Duodenal mucosa (tissue), 2 donors: ENCODE measurements around the gene SLC25A21.

ENCODE experiments used
- H3K27ac ChIP-seq: one replicate; pipeline ENCODE4 v1.7.0; 2013; ENCODE audit warnings: low read depth, low read length
- H3K27me3 ChIP-seq, 2 donors: one replicate each; pipeline ENCODE4 v1.7.0; 2013; ENCODE audit warnings: low read length in 2 of 2, control low read depth in 1 of 2; ENCODE audit not compliant: insufficient read depth in 2 of 2, control insufficient read depth in 1 of 2
- H3K36me3 ChIP-seq, 2 donors: one replicate each; pipeline ENCODE4 v1.7.0; 2013; ENCODE audit warnings: low read length in 2 of 2, control low read depth in 1 of 2; ENCODE audit not compliant: insufficient read depth in 2 of 2, control insufficient read depth in 1 of 2
- H3K4me1 ChIP-seq, 2 donors: one replicate each; pipeline ENCODE4 v1.7.0; 2013; ENCODE audit warnings: low read length in 2 of 2, control low read depth in 1 of 2; ENCODE audit not compliant: insufficient read depth in 2 of 2, control insufficient read depth in 1 of 2
- H3K4me3 ChIP-seq, 2 donors: one replicate each; pipeline ENCODE4 v1.7.0; 2013; ENCODE audit warnings: low read length in 2 of 2, low read depth in 1 of 2
- H3K9ac ChIP-seq, 2 donors: one replicate each; pipeline ENCODE4 v1.7.0; 2013; ENCODE audit warnings: low read length in 2 of 2, low read depth in 1 of 2
- H3K9me3 ChIP-seq, 2 donors: one replicate each; pipeline ENCODE4 v1.7.0; 2013; ENCODE audit warnings: low read length in 2 of 2, control low read depth in 1 of 2; ENCODE audit not compliant: control insufficient read depth in 1 of 2

Gene SLC25A21

DNA sequence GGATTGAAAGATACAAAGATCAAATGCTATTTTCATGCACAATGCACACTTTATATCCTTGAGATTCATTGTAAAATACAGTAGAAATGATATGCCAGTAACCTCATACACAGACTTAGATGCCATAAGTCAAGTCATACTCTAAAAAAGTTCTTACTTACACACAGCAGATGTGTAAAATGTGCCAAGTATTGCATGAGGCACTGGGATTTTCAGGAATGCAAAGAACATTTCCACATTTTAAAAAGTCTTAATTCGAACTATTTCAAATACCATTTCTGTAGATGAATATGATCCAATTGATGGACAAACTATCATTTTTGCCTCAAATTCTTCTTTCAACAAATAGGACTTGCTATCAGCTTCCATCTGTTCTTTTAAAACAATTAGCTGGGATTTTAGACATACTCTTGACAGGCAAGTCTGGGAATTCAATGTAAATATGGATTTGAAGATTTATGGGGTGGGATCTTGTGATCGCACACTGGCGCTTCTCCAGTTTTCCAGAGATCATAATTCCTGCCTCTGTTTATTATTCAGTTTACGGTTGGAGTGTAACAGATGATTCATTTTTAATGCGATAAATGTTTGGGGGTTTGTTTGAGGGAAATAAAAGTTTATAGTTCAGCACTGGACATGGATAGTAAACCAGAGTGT is 326.9 kb downstream of the SLC25A21 start:
- Histone ChIP-seq H3K27ac (no peak overlapping the region), H3K9me3 (no peaks in the 10 kb centered on the region), H3K4me1 (no peaks in the 10 kb centered on the region), H3K36me3 (no peaks in the 10 kb centered on the region), H3K9ac (no peak overlapping the region), H3K4me3 (no peak overlapping the region), H3K27me3 (no peaks in the 10 kb centered on the region)

DNA sequence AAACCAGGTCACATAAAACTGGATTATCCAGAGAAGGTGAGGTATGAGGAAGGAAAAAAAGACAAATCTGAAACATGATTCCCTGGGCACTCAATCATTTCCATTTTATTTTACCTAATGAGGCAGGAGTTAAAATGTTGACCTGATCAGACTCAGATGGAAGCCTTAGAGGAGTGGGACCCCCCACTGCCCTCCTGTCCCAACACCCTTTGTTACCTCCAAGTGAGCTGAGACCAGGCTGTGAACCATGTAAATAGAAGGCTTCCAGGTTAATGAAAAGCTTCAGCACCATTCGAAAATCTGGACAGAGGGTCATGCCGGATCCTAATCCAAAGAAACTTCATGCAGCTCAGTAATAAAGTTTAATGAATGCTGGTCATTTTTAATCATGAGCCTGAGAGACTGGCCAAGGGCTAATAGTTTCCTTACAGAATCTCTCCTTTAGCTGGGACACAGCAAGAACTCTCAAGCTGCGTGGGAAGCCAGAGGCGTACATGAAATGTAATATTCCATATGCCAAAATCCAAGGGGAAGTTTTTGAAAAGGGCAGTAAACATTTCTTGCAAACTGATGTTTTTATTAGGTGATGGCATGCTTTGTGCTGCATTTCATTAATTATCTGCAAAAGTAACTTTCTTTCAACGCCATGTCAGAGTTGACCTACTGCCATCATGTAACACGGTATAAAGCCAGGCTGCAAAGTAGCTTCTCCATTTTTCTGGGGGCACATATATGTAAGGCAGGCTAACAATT is 327.8 kb downstream of the SLC25A21 start:
- no peaks in the 10 kb centered on the region for H3K9me3 ChIP-seq
- no peak overlapping the region for H3K27ac ChIP-seq
- H3K27me3 ChIP-seq: no peaks in the 10 kb centered on the region
- H3K4me1 ChIP-seq: no peaks in the 10 kb centered on the region
- no peak overlapping the region for H3K4me3 ChIP-seq
- H3K9ac ChIP-seq: no peak overlapping the region
- no peaks in the 10 kb centered on the region for H3K36me3 ChIP-seq

- no peak overlapping the region for H3K9ac ChIP-seq
These were observed 329.0 kb downstream of the SLC25A21 start for GRCh38 chr14:36843410-36843809.

DNA sequence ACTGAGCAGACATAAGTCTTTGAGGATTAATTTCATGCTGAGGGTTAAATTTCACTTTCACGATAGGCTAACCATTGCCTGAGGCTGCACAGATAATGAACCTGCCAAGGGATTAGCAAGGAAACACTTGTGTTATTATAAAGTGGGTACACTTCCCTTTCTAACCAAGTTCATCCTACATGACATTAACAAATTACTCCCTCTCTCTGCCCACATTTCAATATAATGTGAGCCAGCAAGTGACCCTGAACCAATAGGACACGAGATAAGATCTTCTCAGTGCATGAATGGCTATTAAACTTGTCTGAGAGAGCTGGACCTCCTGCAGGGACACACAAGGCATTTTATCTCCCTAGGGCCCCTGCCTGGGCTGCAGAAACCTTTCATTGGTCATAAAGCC is 337.3 kb downstream of the SLC25A21 start:
- Histone ChIP-seq H3K4me1 (no peaks in the 10 kb centered on the region), H3K27ac (no peak overlapping the region), H3K4me3 (no peak overlapping the region), H3K9me3 (no peaks in the 10 kb centered on the region), H3K36me3 (no peaks in the 10 kb centered on the region), H3K9ac (no peak overlapping the region), H3K27me3 (no peaks in the 10 kb centered on the region)

More at GRCh38 chr14:36843410-36843809, 329.0 kb downstream of the SLC25A21 start:
- no peaks in the 10 kb centered on the region for H3K36me3 ChIP-seq
- H3K4me3 ChIP-seq: no peak overlapping the region
- no peaks in the 10 kb centered on the region for H3K9me3 ChIP-seq
- no peaks in the 10 kb centered on the region for H3K27me3 ChIP-seq
- no peak overlapping the region for H3K27ac ChIP-seq
- no peaks in the 10 kb centered on the region for H3K4me1 ChIP-seq

DNA sequence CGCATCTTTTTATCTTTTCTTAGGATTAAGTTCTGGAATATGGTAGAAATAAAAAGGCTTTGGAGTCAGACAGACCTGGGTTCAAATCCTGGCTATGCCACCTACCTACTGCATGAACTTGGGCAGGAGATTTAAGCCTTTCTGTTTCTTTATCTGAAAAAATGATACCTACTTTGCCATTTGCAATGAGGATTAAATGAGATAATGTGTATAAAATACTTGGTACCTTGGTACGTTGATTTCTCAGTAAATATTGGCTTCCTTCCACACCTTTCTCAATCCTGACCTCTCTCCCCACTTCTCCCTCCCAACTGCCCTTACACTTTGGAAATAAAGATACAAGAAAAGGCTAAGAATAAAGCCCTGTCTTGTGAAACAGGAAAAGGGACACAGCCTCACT is 338.1 kb downstream of the SLC25A21 start:
- no peaks in the 10 kb centered on the region for H3K36me3 ChIP-seq
- no peak overlapping the region for H3K4me3 ChIP-seq
- no peak overlapping the region for H3K27ac ChIP-seq
- H3K9me3 ChIP-seq: no peaks in the 10 kb centered on the region
- no peak overlapping the region for H3K9ac ChIP-seq
- no peaks in the 10 kb centered on the region for H3K27me3 ChIP-seq
- H3K4me1 ChIP-seq: no peaks in the 10 kb centered on the region

GRCh38 chr14:36829547-36829946 is 342.9 kb downstream of the SLC25A21 start:
- no peaks in the 10 kb centered on the region for H3K36me3 ChIP-seq
- H3K27ac ChIP-seq: no peak overlapping the region
- H3K4me3 ChIP-seq: no peak overlapping the region
- no peaks in the 10 kb centered on the region for H3K27me3 ChIP-seq
- H3K9me3 ChIP-seq: no peaks in the 10 kb centered on the region
- no peak overlapping the region for H3K9ac ChIP-seq
- H3K4me1 ChIP-seq: no peaks in the 10 kb centered on the region

GRCh38 chr14:36827861-36828260 is 344.5 kb downstream of the SLC25A21 start:
- no peaks in the 10 kb centered on the region for H3K9me3 ChIP-seq
- H3K4me1 ChIP-seq: no peaks in the 10 kb centered on the region
- no peaks in the 10 kb centered on the region for H3K27me3 ChIP-seq
- H3K36me3 ChIP-seq: no peaks in the 10 kb centered on the region
- H3K27ac ChIP-seq: no peak overlapping the region
- no peak overlapping the region for H3K4me3 ChIP-seq
- no peak overlapping the region for H3K9ac ChIP-seq

GRCh38 chr14:36826614-36827013 is 345.8 kb downstream of the SLC25A21 start:
- Histone ChIP-seq H3K9me3 (no peaks in the 10 kb centered on the region), H3K9ac (no peak overlapping the region), H3K36me3 (no peaks in the 10 kb centered on the region), H3K27me3 (no peaks in the 10 kb centered on the region), H3K27ac (no peak overlapping the region), H3K4me3 (no peak overlapping the region), H3K4me1 (no peaks in the 10 kb centered on the region)

GRCh38 chr14:36824854-36825253 is 347.6 kb downstream of the SLC25A21 start:
- H3K9ac ChIP-seq: no peak overlapping the region
- no peak overlapping the region for H3K27ac ChIP-seq
- H3K4me3 ChIP-seq: no peak overlapping the region
- H3K27me3 ChIP-seq: no peaks in the 10 kb centered on the region
- H3K9me3 ChIP-seq: no peaks in the 10 kb centered on the region
- H3K36me3 ChIP-seq: no peaks in the 10 kb centered on the region
- no peaks in the 10 kb centered on the region for H3K4me1 ChIP-seq

DNA sequence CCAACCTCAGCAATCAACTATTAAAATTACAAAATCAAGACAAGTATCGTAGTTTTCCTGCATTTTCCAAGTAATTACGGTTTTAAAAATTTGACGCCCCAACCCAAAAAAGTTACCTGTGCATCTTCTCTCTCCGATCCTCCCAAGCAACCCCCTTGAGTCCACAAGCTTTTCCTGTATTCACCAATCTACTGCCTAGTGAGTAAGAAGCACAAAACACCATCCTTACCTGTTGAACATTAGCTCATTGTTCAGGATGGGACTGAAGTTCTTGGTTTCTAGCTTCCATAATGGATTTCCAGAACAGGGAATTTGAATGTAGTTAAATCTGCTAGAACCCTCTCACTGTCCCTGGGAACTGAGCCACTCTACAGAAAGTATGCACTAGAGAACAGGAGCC is 348.8 kb downstream of the SLC25A21 start:
- Histone ChIP-seq H3K4me1 (no peaks in the 10 kb centered on the region), H3K9ac (no peak overlapping the region), H3K27ac (no peak overlapping the region), H3K9me3 (no peaks in the 10 kb centered on the region), H3K4me3 (no peak overlapping the region), H3K36me3 (no peaks in the 10 kb centered on the region), H3K27me3 (no peaks in the 10 kb centered on the region)
